Measurements from ENCODE around the gene KCTD11. TPM values are rescaled to one million over a fixed set of nuclear protein-coding genes. Genes with fewer than 3 reads are reported as not detected.
A peak's percentile ranks its signal among the peaks of the same experiment; 100 is the strongest.

The KCTD11 gene
- total and polyA plus RNA-seq, 10 donors: 5.4 to 12.0 (median 8.9) TPM

DNA sequence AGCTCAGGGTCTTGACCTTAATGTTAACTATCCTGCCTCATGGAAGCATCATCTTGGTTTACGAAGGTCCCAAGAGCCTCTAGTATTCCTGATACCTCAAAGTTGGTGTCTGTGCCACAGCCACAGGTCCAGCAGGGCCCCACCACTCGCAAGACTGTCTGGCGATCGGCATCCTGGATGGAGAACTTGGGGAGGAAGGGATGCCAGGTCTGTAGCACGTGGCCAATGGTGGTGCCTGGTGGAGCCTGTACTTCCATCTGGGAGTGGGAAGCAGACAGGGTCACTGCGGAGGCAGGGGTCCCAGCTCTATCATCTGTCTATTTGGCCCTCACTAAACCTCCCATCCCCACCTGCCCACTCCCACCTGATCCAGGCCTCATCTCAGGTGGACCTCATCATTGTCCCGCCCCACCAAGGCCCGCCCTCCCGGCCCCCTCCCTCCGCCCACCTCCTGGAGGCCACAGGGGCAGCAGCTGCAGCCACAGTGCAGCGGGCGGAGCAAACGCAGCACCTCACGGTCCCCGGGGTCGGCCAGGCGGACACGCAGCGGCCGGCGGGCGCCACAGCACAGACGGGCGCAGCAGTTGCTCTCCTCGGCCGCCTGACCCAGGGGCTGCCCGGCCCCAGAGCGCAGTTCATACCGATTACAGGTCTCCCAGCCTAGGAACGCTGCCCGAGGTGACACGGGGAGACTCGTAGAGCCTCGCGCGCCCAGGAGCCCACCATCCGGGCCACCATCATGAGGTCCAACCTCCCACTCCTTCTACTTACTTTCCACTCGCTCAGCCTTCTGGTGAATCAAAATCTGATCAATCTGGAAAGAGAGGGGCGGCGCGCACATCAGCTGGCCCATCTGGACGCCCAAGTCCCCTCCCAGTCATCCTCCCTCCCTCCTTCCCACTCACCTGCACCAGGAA, 41.0 kb downstream of the KCTD11 start:
- Histone ChIP-seq H3K9me3 (no peaks in the 10 kb centered on the region), H3K36me3 (peaks cover 0 to 53% (median 28%) of the 10 kb centered on the region in 6 donors), H3K27ac (peak overlapping the region in 7 of 8 donors; percentile 66 to 98 (median 93)), H3K27me3 (replicated peaks in 1 of 7) (no peaks in the 10 kb centered on the region), H3K4me1 (peaks cover 7 to 60% (median 42%) of the 10 kb centered on the region in 6 donors), H3K4me3 (peak overlapping the region; percentile 77 to 94 (median 81))
- DNase-seq: no peak
- intact Hi-C loops (cut with DNase I; ENCODE audit: low total_unique reads): no loop called here
- 81 to 90% (median 83%) methylated on average over 26 to 42 of the region's 42 CpGs for WGBS, 5 donors
- TF ChIP-seq POLR2A (IDR thresholded peaks at IDR 0.05) (no peak), POLR2AphosphoS5 (IDR thresholded peaks at IDR 0.05) (no peak)
- TF ChIP-seq, protein P1, sequence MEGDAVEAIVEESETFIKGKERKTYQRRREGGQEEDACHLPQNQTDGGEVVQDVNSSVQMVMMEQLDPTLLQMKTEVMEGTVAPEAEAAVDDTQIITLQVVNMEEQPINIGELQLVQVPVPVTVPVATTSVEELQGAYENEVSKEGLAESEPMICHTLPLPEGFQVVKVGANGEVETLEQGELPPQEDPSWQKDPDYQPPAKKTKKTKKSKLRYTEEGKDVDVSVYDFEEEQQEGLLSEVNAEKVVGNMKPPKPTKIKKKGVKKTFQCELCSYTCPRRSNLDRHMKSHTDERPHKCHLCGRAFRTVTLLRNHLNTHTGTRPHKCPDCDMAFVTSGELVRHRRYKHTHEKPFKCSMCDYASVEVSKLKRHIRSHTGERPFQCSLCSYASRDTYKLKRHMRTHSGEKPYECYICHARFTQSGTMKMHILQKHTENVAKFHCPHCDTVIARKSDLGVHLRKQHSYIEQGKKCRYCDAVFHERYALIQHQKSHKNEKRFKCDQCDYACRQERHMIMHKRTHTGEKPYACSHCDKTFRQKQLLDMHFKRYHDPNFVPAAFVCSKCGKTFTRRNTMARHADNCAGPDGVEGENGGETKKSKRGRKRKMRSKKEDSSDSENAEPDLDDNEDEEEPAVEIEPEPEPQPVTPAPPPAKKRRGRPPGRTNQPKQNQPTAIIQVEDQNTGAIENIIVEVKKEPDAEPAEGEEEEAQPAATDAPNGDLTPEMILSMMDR (IDR thresholded peaks at IDR 0.05 in 8 of 11, conservative IDR thresholded peaks at IDR 0.05 in 3 of 11): no peak

DNA sequence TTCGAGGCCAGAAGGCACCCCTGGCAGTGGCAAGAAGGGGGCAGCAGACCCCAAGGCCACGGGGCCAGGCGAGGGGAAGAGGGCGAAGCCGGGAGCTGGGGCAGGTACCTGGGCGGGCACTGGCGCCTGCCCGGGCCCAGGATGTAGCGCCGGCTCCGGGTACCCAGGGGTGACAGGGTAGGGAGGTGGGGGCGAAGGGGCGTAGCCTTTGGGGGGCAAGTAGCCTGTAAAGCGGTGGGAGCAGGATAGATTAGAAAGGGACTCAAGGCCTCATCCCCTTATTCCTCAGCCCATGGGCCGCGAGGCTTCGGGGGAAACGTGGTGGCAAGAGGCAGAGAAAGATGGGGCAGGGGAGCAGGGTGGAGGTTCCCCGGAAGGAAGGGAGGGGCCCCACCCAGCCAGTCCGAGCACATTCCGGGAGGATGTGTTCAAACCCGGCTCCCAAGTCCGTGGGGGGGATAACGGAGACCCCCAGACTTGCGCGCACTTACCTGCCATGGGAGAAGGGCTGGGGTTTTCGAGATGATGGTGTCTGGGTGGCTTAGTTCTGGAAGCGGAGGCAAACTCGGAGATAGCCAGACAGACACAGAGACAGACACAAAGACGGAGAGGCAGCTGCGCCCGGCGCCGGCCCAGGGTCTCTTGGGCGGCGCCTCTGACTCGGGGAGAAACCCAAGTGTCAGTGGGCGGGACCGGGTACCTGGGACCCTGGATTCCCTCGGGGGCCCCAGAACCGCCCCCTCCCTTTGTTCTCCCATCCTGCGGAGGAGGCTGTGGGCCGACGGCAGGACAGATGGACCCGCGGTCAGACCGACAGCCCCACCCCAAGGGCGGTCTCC, 41.9 kb downstream of the KCTD11 start:
- no peaks in the 10 kb centered on the region for H3K27me3 ChIP-seq (replicated peaks in 1 of 7)
- no peaks in the 10 kb centered on the region for H3K9me3 ChIP-seq
- H3K4me1 ChIP-seq: peaks cover 7 to 60% (median 42%) of the 10 kb centered on the region in 6 donors
- peak overlapping the region; percentile 66 to 98 (median 94) for H3K27ac ChIP-seq
- 3 to 13% (median 7%) methylated on average over 29 to 48 of the region's 48 CpGs for WGBS, 5 donors
- H3K36me3 ChIP-seq: peaks cover 0 to 44% (median 22%) of the 10 kb centered on the region in 6 donors
- TF ChIP-seq POLR2A (IDR thresholded peaks at IDR 0.05): no peak
- TF ChIP-seq, protein P1 (IDR thresholded peaks at IDR 0.05 in 8 of 11, conservative IDR thresholded peaks at IDR 0.05 in 3 of 11): no peak
- no peak for TF ChIP-seq POLR2AphosphoS5 (IDR thresholded peaks at IDR 0.05)
- intact Hi-C loops (cut with DNase I; ENCODE audit: low total_unique reads): no loop called here
- peak overlapping the region; percentile 77 to 94 (median 81) for H3K4me3 ChIP-seq
- DNase-seq: peak; percentile 84

DNA sequence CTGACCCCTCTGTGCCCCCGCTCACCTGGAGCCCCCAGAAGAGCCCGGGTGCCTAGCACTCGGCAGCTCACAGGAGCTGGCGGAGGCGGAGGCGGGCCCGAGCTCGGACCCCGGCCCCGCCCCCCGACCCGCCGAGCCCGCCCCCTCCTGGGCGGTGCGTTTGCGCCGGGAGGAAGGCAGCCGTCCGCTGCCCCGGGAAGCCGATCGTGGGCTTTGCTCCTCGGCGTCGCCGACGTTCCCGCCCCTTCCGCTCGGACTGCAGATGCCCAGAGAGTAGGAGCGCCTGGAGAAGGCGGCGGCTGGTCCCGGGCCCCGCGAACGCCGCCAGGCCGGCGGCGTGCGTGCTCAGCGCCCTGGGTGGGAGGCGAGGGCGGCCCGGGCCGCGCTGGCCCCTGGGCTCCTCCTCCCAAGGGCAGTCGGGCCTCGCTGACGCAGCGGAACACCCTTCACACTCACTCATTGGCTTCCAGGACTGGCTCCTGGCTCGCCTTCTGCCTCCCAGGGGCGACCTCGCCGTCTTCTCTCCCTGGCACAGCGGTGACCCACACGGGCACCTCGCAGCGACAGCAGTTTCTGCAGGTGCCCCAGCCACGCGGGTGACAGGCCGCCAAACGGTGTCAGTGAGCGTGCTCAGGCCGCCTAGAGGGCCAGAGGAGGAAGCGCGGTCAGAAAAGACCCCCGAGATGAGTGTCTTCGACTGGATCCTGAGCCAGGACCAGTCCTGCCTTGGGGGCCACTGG, 42.7 kb downstream of the KCTD11 start, which contains the start of gene PLSCR3:
TSS of gene PLSCR3 (minus strand) at position 74 of the 740 bp plus-strand sequence. CDS start 415 bp downstream, outside the sequence.
- DNase-seq: peak; percentile 97
- TF ChIP-seq POLR2AphosphoS5 (IDR thresholded peaks at IDR 0.05) (peak; percentile 96 to 97 (median 96)), POLR2A (IDR thresholded peaks at IDR 0.05) (peak in 2 of 3 donors; percentile 69 to 84)
- TF ChIP-seq, protein P1 (IDR thresholded peaks at IDR 0.05 in 8 of 11, conservative IDR thresholded peaks at IDR 0.05 in 3 of 11): peak in 7 of 11 experiments; percentile 16 to 74 (median 52)
- Histone ChIP-seq H3K27me3 (replicated peaks in 1 of 7) (no peaks in the 10 kb centered on the region), H3K9me3 (no peaks in the 10 kb centered on the region), H3K27ac (peak within 1 kb of the TSS; percentile 66 to 98 (median 94)), H3K36me3 (peaks cover 0 to 36% (median 14%) of the 10 kb centered on the region in 6 donors), H3K4me1 (peaks cover 7 to 55% (median 42%) of the 10 kb centered on the region in 6 donors), H3K4me3 (peak within 1 kb of the TSS; percentile 77 to 94 (median 81))
- WGBS, 5 donors: 0 to 3% (median 1%) methylated on average over 18 to 71 of the region's 71 CpGs
- intact Hi-C loops (cut with DNase I; ENCODE audit: low total_unique reads): no loop called here
